ENCODE data around the gene SNF8. TPM values are rescaled to one million over a fixed set of nuclear protein-coding genes. Genes with fewer than 3 reads are reported as not detected.

Gene SNF8
- total and polyA plus RNA-seq, 2 of the 4 experiments (the other 2 are of a cell fraction): 171 to 181 TPM

DNA sequence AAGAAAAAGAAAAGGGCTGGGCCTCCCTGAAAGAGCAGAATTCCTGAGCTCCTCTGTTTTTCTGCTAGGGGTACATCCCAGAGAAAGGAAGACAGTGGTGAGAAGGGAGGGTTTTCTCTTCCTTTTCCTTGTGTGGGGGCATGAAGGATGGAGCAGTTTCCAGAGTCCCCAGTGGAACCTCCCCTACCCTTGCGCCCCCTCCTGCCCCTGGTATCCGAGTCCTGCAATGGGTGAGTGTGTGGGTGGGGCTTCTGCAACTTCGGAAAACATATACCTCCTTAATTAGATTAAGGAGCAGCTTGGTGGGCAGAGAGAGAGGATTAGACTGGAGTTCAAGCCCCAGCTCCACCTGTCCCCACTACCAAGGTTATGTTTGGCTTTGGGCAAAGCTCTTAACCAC lies 29.2 kb upstream of the SNF8 start:
- H3K9me3 ChIP-seq (ENCODE audit: control insufficient read depth, insufficient read depth, low read length): no peaks in the 10 kb centered on the region
- peaks cover 22% of the 10 kb centered on the region for H3K4me1 ChIP-seq (ENCODE audit: control insufficient read depth, insufficient read depth, low read length)
- peak overlapping the region; percentile 73 for H3K4ac ChIP-seq (ENCODE audit: low read depth, low read length)
- ChIA-PET CTCF (interaction anchor here (0.6 kb wide), 2 partner anchors 717 to 729 kb away, joined by 3 read pairs; no protein-coding TSS in a partner anchor), POLR2A (ENCODE audit: unreplicated experiment) (no interaction called here)
- H2BK120ac ChIP-seq (ENCODE audit: low read depth, low read length): peak overlapping the region; percentile 95
- in situ Hi-C loops (cut with MboI; ENCODE audit: low sequenced_read_pairs) (no loop called here), dilution Hi-C loops (cut with HindIII; ENCODE audit: low sequenced_read_pairs, unreplicated experiment) (no loop called here), intact Hi-C loops (cut with micrococcal nuclease) (loop anchor here (2.0 kb wide), 2 partner anchors 23 to 49 kb away; partner anchors contain the start of gene IGF2BP1)
- peak overlapping the region; percentile 39; the same call in 1 of the 2 replicates for H3K18ac ChIP-seq (ENCODE audit: low read depth, low read length)
- no peaks in the 10 kb centered on the region for H3K27me3 ChIP-seq (ENCODE audit: control insufficient read depth, insufficient read depth, low read length)
- peak overlapping the region in 1 of 2 experiments; percentile 41; a peak in 2 of 4 replicates for H4K8ac ChIP-seq (ENCODE audit: low read depth in 2 of 2, low read length in 2 of 2)
- no CpG with 5 or more reads among the region's 3 CpGs for WGBS, 2 experiments (ENCODE audit: extremely low coverage in 2 of 2, insufficient read length in 1 of 2)
- no peak overlapping the region; the same call in none of the 2 replicates for H2AK5ac ChIP-seq (ENCODE audit: low read depth, low read length)
- H3K9me1 ChIP-seq (ENCODE audit: insufficient read depth, low read length): peaks cover 19% of the 10 kb centered on the region
- BruUV-seq (replicated peaks): no TSS peak
- H2AFZ ChIP-seq (replicated peaks; ENCODE audit: low read length, poor library complexity): peak overlapping the region; percentile 77
- H2AK9ac ChIP-seq (replicated peaks; ENCODE audit: low read depth, low read length, poor library complexity): no peak overlapping the region
- H3K9ac ChIP-seq (ENCODE audit: low read depth, low read length): no peak overlapping the region
- H2BK20ac ChIP-seq (ENCODE audit: low read depth, low read length): peak overlapping the region; percentile 27
- H4K20me1 ChIP-seq (ENCODE audit: insufficient read depth, low read length): no peaks in the 10 kb centered on the region
- TF ChIP-seq FOS (IDR thresholded peaks at IDR 0.05; ENCODE audit: low read depth, low read length) (no peak), CHD1 (IDR thresholded peaks at IDR 0.05; ENCODE audit: low read depth, low read length) (no peak)
- H3K14ac ChIP-seq (replicated peaks; ENCODE audit: low read depth, low read length): peak overlapping the region; percentile 10; the same call in 1 of the 2 replicates
- H3K27ac ChIP-seq (ENCODE audit: insufficient read depth, low read length): no peak overlapping the region
- no peak overlapping the region for H3K4me3 ChIP-seq (ENCODE audit: insufficient read depth, low read depth, low read length)
- ATAC-seq (ENCODE audit: low read depth) (no peak), DNase-seq (no peak)
- H2BK5ac ChIP-seq (ENCODE audit: low read depth, low read length, poor library complexity, severe bottlenecking): no peak overlapping the region
- H2BK15ac ChIP-seq (ENCODE audit: low read depth, low read length): peak overlapping the region; percentile 81
- no peak overlapping the region for H3K4me2 ChIP-seq (ENCODE audit: low read depth, low read length)
- H3K23ac ChIP-seq (ENCODE audit: low read depth, low read length): no peak overlapping the region
- H3K79me1 ChIP-seq (ENCODE audit: low read depth in 1 of 2, low read length in 2 of 2): peaks cover 3 to 11% of the 10 kb centered on the region in 2 experiments; a peak in 2 of 4 replicates
- H3K36me3 ChIP-seq (ENCODE audit: control insufficient read depth, insufficient read depth, low read length): no peaks in the 10 kb centered on the region
- no peak overlapping the region for H3K56ac ChIP-seq (ENCODE audit: extremely low read depth, insufficient read depth, low read length)
- H4K91ac ChIP-seq (ENCODE audit: insufficient read depth, low read depth, low read length): peak overlapping the region; percentile 72
- no peak overlapping the region for H4K5ac ChIP-seq (ENCODE audit: low read depth, low read length)
